SK-N-SH (cell line): ENCODE results near the gene ANKRD62.

ENCODE experiments used
- CTCF ChIP-seq: fragments of 200-600 bp; sonication (generic); IDR thresholded peaks from 2 replicates; pipeline ENCODE4 v1.6.1; 2017; ENCODE audit warnings: antibody characterized with exemption, mild to moderate bottlenecking, moderate library complexity
- EP300 ChIP-seq, 2 experiments: IDR thresholded peaks; 2 replicates each; pipeline versions ENCODE4 v1.4.0 to v1.6.1; 2012; ENCODE audit warnings: borderline replicate concordance in 1 of 2, low read depth in 1 of 2, low read length in 1 of 2
- FOXM1 ChIP-seq: IDR thresholded peaks from 2 replicates; pipeline ENCODE4 v1.4.0; 2012; ENCODE audit warnings: low read depth, mild to moderate bottlenecking
- MAX ChIP-seq: IDR thresholded peaks from 2 replicates; pipeline ENCODE4 v1.4.0; 2012; ENCODE audit warnings: low read depth
- MXI1 ChIP-seq: IDR thresholded peaks from 2 replicates; pipeline ENCODE4 v1.6.1; 2012; ENCODE audit warnings: mild to moderate bottlenecking, low read depth, low read length, improper control_type of control experiment
- POLR2AphosphoS5 ChIP-seq: IDR thresholded peaks from 2 replicates; pipeline ENCODE4 v1.6.1; 2012; ENCODE audit warnings: low read depth, low read length
- RAD21 ChIP-seq: IDR thresholded peaks from 2 replicates; pipeline ENCODE4 v1.6.1; 2012; ENCODE audit warnings: mild to moderate bottlenecking, low read length
- YY1 ChIP-seq: IDR thresholded peaks from 2 replicates; pipeline ENCODE4 v1.4.0; 2012; ENCODE audit warnings: low read depth, mild to moderate bottlenecking

GRCh38 chr18:12059334-12060181 is 34.1 kb upstream of the ANKRD62 start:
- TF ChIP-seq CTCF, result no peak
- no peak for TF ChIP-seq POLR2AphosphoS5
- TF ChIP-seq YY1, result no peak
- TF ChIP-seq RAD21, result no peak
- no peak for TF ChIP-seq MAX
- no peak for TF ChIP-seq EP300 (IDR thresholded peaks at IDR 0.05; ENCODE audit: borderline replicate concordance in 1 of 2, low read depth in 1 of 2, low read length in 1 of 2)
- TF ChIP-seq MXI1, result peak; percentile 38; the same call in 1 of the 2 replicates
- no peak for TF ChIP-seq FOXM1
